Body of pancreas (tissue), 4 donors: ENCODE measurements around the gene SLC7A6.

Experiments used
- CTCF ChIP-seq, 7 experiments: fragments of 450-650 bp in 4 of 7; fragments of 200-600 bp in 3 of 7; sonication (generic) in 3 of 7; IDR thresholded peaks; one replicate each; pipeline ENCODE4 v1.5.1; 2016 to 2019; ENCODE audit warnings: antibody characterized with exemption in 7 of 7
- POLR2A ChIP-seq, 3 donors: fragments of 450-650 bp; IDR thresholded peaks; one replicate each; pipeline ENCODE4 v1.6.1; 2016; ENCODE audit warnings: antibody characterized with exemption in 3 of 3, mild to moderate bottlenecking in 2 of 3

GRCh38 chr16:68343137-68343536 lies 78.8 kb downstream of the SLC7A6 start:
- TF ChIP-seq POLR2A (IDR thresholded peaks at IDR 0.05) (no peak), CTCF (IDR thresholded peaks at IDR 0.05) (no peak)
